ENCODE measurements around the gene SLC16A7.

SLC16A7 gene

DNA sequence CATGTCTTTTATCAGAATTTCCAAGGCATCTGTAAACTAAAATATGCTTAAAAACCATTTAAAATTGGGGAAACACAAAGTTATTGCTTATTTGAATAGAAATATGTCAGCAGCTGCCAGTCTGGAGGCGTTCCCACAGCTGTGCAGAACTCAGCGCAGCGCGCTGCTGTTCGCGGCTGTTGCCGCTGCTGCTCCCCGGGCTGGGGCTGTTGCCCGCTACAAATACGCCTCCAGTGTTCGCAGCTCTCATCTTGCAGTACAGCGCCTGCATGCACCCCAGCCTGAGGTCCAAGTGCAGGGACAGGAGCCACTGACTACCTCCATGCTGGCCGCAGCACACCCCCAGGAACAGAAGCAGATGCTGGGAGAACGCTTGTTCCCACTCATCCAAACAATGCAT is 216.2 kb downstream of the SLC16A7 start:
- in situ Hi-C loops (cut with HindIII; ENCODE audit: low sequenced_read_pairs): no loop called here
- TF ChIP-seq, protein P1, sequence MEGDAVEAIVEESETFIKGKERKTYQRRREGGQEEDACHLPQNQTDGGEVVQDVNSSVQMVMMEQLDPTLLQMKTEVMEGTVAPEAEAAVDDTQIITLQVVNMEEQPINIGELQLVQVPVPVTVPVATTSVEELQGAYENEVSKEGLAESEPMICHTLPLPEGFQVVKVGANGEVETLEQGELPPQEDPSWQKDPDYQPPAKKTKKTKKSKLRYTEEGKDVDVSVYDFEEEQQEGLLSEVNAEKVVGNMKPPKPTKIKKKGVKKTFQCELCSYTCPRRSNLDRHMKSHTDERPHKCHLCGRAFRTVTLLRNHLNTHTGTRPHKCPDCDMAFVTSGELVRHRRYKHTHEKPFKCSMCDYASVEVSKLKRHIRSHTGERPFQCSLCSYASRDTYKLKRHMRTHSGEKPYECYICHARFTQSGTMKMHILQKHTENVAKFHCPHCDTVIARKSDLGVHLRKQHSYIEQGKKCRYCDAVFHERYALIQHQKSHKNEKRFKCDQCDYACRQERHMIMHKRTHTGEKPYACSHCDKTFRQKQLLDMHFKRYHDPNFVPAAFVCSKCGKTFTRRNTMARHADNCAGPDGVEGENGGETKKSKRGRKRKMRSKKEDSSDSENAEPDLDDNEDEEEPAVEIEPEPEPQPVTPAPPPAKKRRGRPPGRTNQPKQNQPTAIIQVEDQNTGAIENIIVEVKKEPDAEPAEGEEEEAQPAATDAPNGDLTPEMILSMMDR (IDR thresholded peaks at IDR 0.05; ENCODE audit: low read depth, low read length): no peak

DNA sequence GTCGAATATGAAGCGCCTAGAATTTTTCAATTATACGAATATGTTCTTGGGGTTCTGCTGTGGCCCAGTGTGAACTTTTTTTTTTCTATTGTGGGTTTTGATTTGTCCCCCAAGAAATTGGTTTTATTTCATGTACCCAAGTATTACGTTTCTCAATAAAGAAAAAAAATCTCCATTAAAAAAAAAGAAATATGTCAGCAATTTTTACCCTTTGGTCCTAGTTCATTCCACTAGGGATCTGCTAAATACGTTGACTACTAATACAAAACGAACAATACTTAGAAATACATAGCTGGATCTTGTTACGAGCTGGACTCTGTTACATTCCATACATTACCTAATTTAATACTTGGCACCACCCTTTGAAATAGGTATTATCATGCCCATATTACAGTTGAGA is 216.9 kb downstream of the SLC16A7 start:
- H3K4me3 ChIP-seq (ENCODE audit: low read depth, low read length): no peak overlapping the region
- TF ChIP-seq, protein P1 (IDR thresholded peaks at IDR 0.05; ENCODE audit: low read depth, low read length): no peak
- DNase-seq (ENCODE audit: low read depth, low spot score): no peak
- in situ Hi-C loops (cut with HindIII; ENCODE audit: low sequenced_read_pairs): no loop called here

More for the DNA sequence above, 216.2 kb downstream of the SLC16A7 start:
- no peak overlapping the region for H3K4me3 ChIP-seq (ENCODE audit: low read depth, low read length)
- no peak for DNase-seq (ENCODE audit: low read depth, low spot score)

DNA sequence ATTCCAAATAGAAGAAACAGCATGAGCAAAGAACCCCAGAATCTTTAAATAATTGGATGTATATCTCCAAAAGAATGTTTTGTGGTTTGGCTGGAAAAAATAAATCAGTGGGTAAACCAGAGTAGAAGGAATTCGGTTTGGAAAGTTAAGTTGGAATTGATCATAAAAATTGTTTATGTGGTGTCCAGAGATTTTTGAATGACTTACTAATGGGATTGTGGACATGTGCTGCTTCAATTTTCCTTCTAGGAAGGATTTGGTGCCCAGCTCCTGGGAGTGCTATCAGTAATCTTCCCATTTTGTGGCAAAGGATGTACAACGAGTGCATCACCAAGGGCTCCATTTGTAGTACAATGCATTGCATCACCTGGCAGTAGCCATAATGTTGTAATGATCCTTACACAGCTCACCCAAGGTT is 224.8 kb downstream of the SLC16A7 start:
- no peak for DNase-seq (ENCODE audit: low read depth, low spot score)
- TF ChIP-seq, protein P1 (IDR thresholded peaks at IDR 0.05; ENCODE audit: low read depth, low read length): no peak
- H3K4me3 ChIP-seq (ENCODE audit: low read depth, low read length): no peak overlapping the region
- in situ Hi-C loops (cut with HindIII; ENCODE audit: low sequenced_read_pairs): no loop called here

DNA sequence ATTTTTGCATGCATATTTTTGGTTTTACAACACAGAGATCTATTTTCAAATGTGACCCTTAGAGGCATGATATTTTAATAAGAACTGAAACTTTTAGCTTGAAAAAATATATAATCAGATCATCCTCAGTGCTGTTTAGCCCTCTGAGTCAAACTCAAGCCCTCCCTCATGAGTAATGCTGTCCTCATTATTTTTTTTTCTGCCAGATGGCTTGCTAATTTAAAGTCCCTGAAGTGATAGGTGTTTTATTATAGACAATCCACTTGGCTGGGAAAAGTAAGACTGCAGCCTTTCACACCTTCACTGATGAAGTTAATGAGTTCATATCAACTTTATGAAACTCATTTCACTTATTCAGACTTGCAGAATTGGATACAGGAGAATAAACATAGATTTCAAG is 227.7 kb downstream of the SLC16A7 start:
- in situ Hi-C loops (cut with HindIII; ENCODE audit: low sequenced_read_pairs): no loop called here
- DNase-seq (ENCODE audit: low read depth, low spot score): no peak
- TF ChIP-seq, protein P1 (IDR thresholded peaks at IDR 0.05; ENCODE audit: low read depth, low read length): no peak
- H3K4me3 ChIP-seq (ENCODE audit: low read depth, low read length): no peak overlapping the region

DNA sequence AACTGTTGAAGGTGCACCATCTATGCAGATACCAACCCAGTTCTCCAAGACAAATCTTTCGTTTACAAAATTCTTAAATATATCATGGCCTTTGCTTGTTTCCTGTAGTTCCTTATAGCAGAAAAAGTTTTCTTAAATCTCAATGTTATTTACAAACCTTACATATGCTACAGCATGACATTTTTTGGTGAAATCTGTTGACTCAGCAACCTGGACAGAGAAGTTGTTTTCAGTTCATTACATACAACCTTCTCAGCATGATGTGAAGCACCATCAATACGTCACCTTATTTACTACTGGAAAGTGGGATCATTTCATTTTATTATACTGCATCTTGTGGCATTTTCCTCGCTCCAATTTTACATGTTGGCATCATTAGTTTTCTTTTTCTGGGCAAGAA is 231.9 kb downstream of the SLC16A7 start:
- TF ChIP-seq, protein P1 (IDR thresholded peaks at IDR 0.05; ENCODE audit: low read depth, low read length): no peak
- in situ Hi-C loops (cut with HindIII; ENCODE audit: low sequenced_read_pairs): no loop called here
- DNase-seq (ENCODE audit: low read depth, low spot score): no peak
- H3K4me3 ChIP-seq (ENCODE audit: low read depth, low read length): no peak overlapping the region

DNA sequence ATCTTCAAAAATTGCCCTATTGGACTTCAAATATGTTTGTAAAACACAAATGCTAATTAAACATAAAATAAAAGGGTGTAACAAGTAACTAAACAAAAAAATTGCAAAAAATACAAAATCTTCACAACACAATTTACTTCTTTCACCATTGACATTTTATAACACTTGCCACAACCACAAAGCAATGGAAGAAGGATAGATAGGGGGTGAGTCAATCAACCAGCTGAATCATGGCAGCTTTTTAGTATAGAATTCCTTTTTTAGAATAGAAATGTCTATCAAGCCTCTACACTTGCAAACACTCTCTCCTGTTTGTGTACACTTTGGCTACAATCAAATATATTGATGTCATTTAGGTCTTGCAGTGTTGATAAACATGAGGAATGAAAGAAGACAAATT is 232.7 kb downstream of the SLC16A7 start:
- in situ Hi-C loops (cut with HindIII; ENCODE audit: low sequenced_read_pairs): no loop called here
- TF ChIP-seq, protein P1 (IDR thresholded peaks at IDR 0.05; ENCODE audit: low read depth, low read length): no peak
- H3K4me3 ChIP-seq (ENCODE audit: low read depth, low read length): no peak overlapping the region
- no peak for DNase-seq (ENCODE audit: low read depth, low spot score)

DNA sequence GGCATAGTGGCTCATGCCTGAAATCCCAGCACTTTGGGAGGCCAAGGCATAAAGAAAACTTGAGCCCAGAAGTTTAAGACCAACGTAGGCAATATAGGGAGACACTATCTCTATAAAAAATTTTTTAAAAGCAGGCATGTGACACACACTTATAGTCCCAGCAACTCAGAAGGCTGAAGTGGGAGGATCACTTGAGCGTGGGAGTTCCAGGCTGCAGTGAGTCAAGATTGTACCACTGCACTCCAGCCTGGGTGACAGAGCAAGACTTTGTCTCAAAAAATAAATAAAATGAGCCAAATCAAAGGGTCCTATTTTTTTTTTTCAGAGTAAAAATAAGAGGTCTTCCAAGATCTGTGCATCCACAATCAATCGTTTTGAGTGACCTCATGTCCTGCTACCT is 237.6 kb downstream of the SLC16A7 start:
- DNase-seq (ENCODE audit: low read depth, low spot score): no peak
- TF ChIP-seq, protein P1 (IDR thresholded peaks at IDR 0.05; ENCODE audit: low read depth, low read length): no peak
- in situ Hi-C loops (cut with HindIII; ENCODE audit: low sequenced_read_pairs): no loop called here
- no peak overlapping the region for H3K4me3 ChIP-seq (ENCODE audit: low read depth, low read length)
